Measurements from ENCODE around the gene BRD3. TPM values are rescaled to one million over a fixed set of nuclear protein-coding genes. Genes with fewer than 3 reads are reported as not detected.

BRD3 gene
- total and polyA plus RNA-seq, 2 of the 8 experiments (the other 6 are each of a cell fraction or from before 2014, with no cell fraction given): 31.0 to 82.7 TPM

DNA sequence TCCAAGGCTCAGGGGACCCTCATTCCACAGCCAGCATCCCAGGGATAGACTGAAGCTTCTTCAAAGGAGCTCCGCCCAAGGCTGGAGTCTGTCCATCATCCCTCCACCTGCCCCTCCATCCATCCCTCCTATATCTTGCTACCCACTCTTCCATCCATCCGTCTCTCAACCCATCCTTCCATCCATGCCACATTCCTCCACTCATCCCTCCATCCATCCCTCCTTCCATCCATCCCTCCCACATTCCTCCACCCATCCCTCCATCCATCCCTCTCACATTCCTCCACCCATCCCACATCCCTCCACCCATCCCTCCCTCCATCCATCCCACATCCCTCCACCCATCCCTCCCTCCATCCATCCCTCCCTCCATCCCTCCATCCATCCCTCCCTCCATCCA is 70.2 kb downstream of the BRD3 start:
- H3K9ac ChIP-seq (replicated peaks in 1 of 4; ENCODE audit: extremely low read depth in 1 of 4, low read depth in 3 of 4, low read length in 3 of 4): no peak overlapping the region
- H4K91ac ChIP-seq (replicated peaks; ENCODE audit: insufficient read length, low read length): no peak overlapping the region
- H3K27ac ChIP-seq (ENCODE audit: low read depth, low read length): no peak overlapping the region
- WGBS, 2 experiments (ENCODE audit: extremely low coverage in 1 of 2, insufficient coverage in 1 of 2, insufficient read length in 1 of 2, insufficient replicate concordance in 2 of 2, low coverage in 1 of 2, low lambda C conversion rate in 2 of 2, missing lambda C conversion rate in 1 of 2): 86 to 100% methylated on average over 1 of the region's 2 CpGs
- H3K4me1 ChIP-seq (replicated peaks in 1 of 4; ENCODE audit: control insufficient read depth in 3 of 4, insufficient read depth in 4 of 4, low read length in 3 of 4): peaks cover 0 to 10% (median 5%) of the 10 kb centered on the region in 4 experiments; a peak in 5 of 7 replicates
- H4K5ac ChIP-seq (ENCODE audit: insufficient read length, low read depth, low read length): no peak overlapping the region
- no peak overlapping the region for H3K56ac ChIP-seq (replicated peaks; ENCODE audit: insufficient read length, low read depth, low read length)
- no peak overlapping the region for H3K18ac ChIP-seq (ENCODE audit: extremely low read depth, low read length)
- H3K36me3 ChIP-seq (ENCODE audit: control insufficient read depth in 2 of 4, insufficient read depth in 4 of 4, low read length in 3 of 4): no peaks in the 10 kb centered on the region
- no peak overlapping the region for H2AK5ac ChIP-seq (ENCODE audit: low read depth, low read length)
- no peak for TF ChIP-seq CHD1 (IDR thresholded peaks at IDR 0.05; ENCODE audit: low read depth, low read length)
- TF ChIP-seq TEAD4 (IDR thresholded peaks at IDR 0.05; ENCODE audit: low read depth, low read length): no peak
- TF ChIP-seq ZNF274 (IDR thresholded peaks at IDR 0.05; ENCODE audit: borderline replicate concordance, extremely low read depth, low read length): no peak
- TF ChIP-seq HDAC2 (IDR thresholded peaks at IDR 0.05; ENCODE audit: borderline replicate concordance in 1 of 2, low read depth in 2 of 2, low read length in 2 of 2): no peak
- no peak for TF ChIP-seq CREB1 (IDR thresholded peaks at IDR 0.05)
- TF ChIP-seq GABPA (IDR thresholded peaks at IDR 0.05; ENCODE audit: borderline replicate concordance, insufficient read depth, low read length): no peak
- no peak for TF ChIP-seq EP300 (IDR thresholded peaks at IDR 0.05; ENCODE audit: borderline replicate concordance in 1 of 2, low read depth in 2 of 2, low read length in 2 of 2)
- no peak for TF ChIP-seq SP2 (IDR thresholded peaks at IDR 0.05; ENCODE audit: low read length)
- TF ChIP-seq POLR2AphosphoS5 (IDR thresholded peaks at IDR 0.05; ENCODE audit: low read depth, low read length): no peak
- no peak for TF ChIP-seq BRCA1 (IDR thresholded peaks at IDR 0.05; ENCODE audit: low read depth, low read length)
- no peak for TF ChIP-seq CBX5 (IDR thresholded peaks at IDR 0.05; ENCODE audit: low read depth, low read length)
- H4K8ac ChIP-seq (ENCODE audit: extremely low read depth, insufficient read depth, low read length): no peak overlapping the region
- POLR2A ChIA-PET (ENCODE audit: partially characterized antibody): interaction anchor here (0.8 kb wide), 1 partner anchor 216 kb away, joined by 3 read pairs; no protein-coding TSS in a partner anchor
- H2BK120ac ChIP-seq (replicated peaks; ENCODE audit: low read depth, low read length): no peak overlapping the region
- H2BK20ac ChIP-seq (ENCODE audit: low read length): no peak overlapping the region
- H2AFZ ChIP-seq (ENCODE audit: low read length): no peak overlapping the region
- H2BK5ac ChIP-seq (ENCODE audit: low read depth, low read length): no peak overlapping the region
- peaks cover 11% of the 10 kb centered on the region; the same call in 1 of the 2 replicates for H3K23me2 ChIP-seq (ENCODE audit: low read depth, low read length)
- CTCF ChIA-PET (ENCODE audit: partially characterized antibody): interaction anchor here (1.0 to 5.5 kb wide), 5 partner anchors 9 to 229 kb away, joined by 3 to 75 read pairs (median 22); no protein-coding TSS in a partner anchor
- no peak overlapping the region for H3K14ac ChIP-seq (ENCODE audit: insufficient read length)
- FAIRE-seq: no peak
- H3K27me3 ChIP-seq (replicated peaks in 1 of 4; ENCODE audit: control insufficient read depth in 3 of 4, extremely low read depth in 1 of 4, insufficient read depth in 3 of 4, low read length in 3 of 4): no peaks in the 10 kb centered on the region
- H3K4ac ChIP-seq (replicated peaks; ENCODE audit: insufficient read length, low read depth, low read length): no peak overlapping the region
- H3K9me3 ChIP-seq (ENCODE audit: insufficient read depth in 2 of 2, low read depth in 1 of 2, low read length in 1 of 2): no peaks in the 10 kb centered on the region
- DNase-seq (ENCODE audit: low read depth in 1 of 2, low spot score in 2 of 2): no peak
- H3K4me2 ChIP-seq (ENCODE audit: insufficient read depth in 1 of 2, low read depth in 2 of 2, low read length in 2 of 2): no peak overlapping the region
- H4K20me1 ChIP-seq (replicated peaks in 1 of 2; ENCODE audit: control insufficient read depth in 1 of 2, insufficient read depth in 2 of 2, low read length in 2 of 2): peaks cover 0 to 4% of the 10 kb centered on the region in 2 experiments
- no peak overlapping the region for H2BK12ac ChIP-seq (ENCODE audit: low read depth, low read length)
- H3K4me3 ChIP-seq (ENCODE audit: extremely low read depth in 1 of 4, insufficient read depth in 2 of 4, low read depth in 3 of 4, low read length in 4 of 4): no peak overlapping the region
- no peak overlapping the region for H3K23ac ChIP-seq (ENCODE audit: insufficient read length)
- no peaks in the 10 kb centered on the region for H3K79me1 ChIP-seq (ENCODE audit: low read depth, low read length)
- H2BK15ac ChIP-seq (ENCODE audit: low read length): no peak overlapping the region
- H3K79me2 ChIP-seq (ENCODE audit: control insufficient read depth in 1 of 2, insufficient read depth in 2 of 2, low read length in 2 of 2): no peaks in the 10 kb centered on the region
